NOMO-1 treated with dmso at 0.1 percent for 144 hours (cell line): ENCODE measurements around the gene MLST8.
"Not testable (repeated sequence)": the region's sequence is repeated elsewhere in the genome, so short reads cannot be mapped to it uniquely, and the experiment has no call there.

ENCODE experiments used
- DNase-seq: peaks from one replicate; lab custom pipeline; 2025; ENCODE audit not compliant: unreplicated experiment; lab: John Stamatoyannopoulos, UW

MLST8 gene

GRCh38 chr16:2190002-2190658 lies 15.1 kb upstream of the MLST8 start:
- DNase-seq = no peak

DNA sequence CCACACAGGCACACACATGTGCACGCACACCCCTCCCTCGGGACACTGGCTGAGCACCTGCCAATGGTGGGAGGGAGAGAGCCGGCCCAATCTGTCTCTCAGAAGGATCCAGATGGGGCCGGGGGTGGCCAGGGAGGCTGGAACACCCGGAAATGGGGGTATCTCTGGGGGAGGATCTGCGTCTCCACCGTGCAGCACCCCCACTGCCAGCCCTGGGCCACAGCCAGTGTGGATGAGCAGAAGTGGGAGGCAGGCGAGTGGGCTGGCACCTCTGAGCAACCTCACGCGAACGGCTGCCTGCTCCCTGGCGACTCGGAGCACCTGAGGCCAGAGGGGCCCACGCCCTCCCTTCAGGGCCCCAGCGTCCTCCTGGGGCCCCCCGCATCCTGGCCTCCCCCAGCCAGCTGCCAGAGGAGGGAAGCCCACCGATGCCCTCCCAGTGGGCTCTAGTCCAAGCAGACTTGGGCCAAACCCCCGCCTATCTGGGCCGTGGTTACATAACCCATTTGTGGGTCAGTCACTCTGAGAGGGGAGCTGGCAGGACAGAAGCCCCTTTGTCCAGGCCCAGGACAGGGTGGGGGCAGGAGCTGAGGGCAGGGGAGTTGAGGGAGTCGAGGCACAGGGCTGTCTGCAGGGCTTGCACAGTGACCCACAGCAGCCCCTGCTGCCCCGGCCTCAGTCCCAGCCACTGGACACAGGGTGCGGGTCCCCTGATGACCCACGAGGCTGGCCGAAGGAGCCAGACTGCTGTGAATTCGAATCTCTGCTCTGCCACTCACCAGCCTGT lies 14.4 kb upstream of the MLST8 start:
- no peak for DNase-seq

GRCh38 chr16:2191446-2191706 lies 13.9 kb upstream of the MLST8 start:
- DNase-seq = no peak

DNA sequence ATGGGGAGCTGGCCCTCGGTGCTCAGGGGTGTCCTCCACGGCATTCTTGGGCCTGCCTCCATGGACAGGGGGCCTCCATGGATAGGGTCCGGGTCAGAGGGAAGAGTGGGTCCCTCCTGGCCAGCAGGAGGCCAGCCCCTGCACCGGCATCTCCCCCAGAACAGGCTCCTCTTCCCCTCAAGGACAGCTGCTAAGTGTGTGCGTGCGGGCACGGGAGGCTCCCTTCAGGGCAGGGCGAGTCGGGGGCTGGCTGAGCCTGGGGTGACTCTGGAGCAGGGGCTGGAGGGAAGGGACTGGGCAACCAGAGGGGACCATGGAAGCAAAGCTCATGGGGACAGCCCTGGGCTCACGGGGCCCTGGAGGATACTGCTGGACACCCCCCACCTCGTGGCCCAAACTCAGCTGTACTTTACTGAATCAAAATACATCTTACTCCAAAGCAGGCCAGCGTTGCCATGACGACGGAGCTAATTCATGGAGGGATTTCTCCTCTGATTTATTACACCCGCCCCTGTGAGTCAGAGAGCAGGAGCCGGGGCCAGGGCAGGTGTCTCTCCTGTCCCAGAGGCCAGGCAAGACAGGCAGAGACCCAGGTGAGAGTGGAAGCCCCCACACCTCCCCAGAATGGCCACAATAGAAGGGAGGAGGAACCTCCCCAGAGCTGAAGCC lies 11.0 kb upstream of the MLST8 start:
- DNase-seq = no peak

DNA sequence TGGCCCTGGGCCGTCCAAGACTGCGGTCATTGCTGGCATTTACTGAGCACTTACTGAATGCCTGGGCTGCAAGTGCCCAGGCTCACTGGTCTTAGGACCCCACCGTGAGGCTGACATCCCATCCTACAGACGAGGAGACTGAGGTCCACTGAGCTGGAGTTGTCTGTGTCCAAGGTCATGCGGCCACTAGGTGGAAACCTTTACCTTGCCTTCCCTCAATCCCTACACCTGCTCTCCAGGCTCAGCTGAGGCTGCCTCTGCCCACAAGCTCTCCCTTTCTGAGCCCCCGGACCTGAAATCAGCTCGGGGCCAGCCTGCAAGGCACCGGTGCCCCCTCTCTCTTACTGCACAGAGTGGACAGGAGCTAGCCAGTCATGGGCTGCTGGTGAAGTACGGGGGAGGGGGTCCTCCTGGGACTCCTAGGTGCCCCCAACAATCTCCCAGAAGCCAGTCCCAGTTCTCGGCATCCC lies 10.4 kb upstream of the MLST8 start:
- DNase-seq = peak; percentile 31

- no peak for DNase-seq
Measured at GRCh38 chr16:2195322-2196161, 9.7 kb upstream of the MLST8 start.

GRCh38 chr16:2196162-2196980 lies 8.9 kb upstream of the MLST8 start, which contains the start of gene CASKIN1:
TSS of gene CASKIN1 (minus strand) at chr16:2196605. CDS start at chr16:2196432, 173 bp downstream.
- peak; percentile 11 for DNase-seq

DNA sequence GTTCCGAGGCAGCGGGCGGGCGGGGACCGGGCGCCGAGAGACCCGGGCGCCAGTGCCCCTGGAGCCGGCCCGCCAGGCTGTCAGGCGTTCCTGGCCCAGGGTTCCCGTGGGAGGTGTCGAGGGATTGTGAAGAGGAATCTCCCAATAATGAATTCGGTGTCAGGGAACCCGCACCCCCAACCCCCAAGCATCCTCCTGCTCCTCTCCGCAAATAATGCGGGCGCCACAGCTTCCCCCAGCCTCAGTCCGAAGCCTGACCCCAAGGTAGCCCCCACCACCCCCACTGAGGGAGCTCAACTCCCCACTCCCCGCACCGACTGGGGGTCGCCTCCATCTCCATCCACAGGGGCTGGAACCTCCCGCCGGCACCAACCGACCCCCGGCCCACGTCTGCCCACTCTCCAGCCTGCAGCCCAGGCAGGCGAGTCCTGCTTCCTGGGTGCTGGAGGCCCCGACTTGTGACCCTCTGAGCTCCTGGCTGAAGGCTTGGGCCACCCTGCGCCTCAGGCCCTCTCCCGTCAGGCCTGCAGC lies 8.2 kb upstream of the MLST8 start:
- DNase-seq = no peak

- DNase-seq = no peak
Measured at GRCh38 chr16:2197765-2198164, 7.5 kb upstream of the MLST8 start.

DNA sequence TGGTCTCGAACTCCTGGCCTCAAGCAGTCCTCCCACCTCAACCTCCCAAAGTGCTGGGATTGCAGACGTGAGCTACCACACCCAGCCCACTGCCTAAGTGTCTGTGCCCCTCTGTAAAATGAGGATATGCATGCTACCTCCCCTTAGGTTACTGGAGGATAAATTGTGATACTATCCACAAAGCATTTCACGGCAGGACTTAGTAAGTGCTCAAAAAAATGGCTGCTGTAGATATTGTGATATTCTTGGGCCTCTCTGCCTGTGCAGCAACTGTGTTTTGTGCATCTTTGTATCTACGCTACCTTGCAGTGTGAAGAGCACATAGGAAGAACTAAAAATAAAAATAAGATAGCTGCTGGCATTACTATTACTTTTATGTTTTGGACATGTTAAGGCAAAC lies 7.0 kb upstream of the MLST8 start:
- no peak for DNase-seq

DNA sequence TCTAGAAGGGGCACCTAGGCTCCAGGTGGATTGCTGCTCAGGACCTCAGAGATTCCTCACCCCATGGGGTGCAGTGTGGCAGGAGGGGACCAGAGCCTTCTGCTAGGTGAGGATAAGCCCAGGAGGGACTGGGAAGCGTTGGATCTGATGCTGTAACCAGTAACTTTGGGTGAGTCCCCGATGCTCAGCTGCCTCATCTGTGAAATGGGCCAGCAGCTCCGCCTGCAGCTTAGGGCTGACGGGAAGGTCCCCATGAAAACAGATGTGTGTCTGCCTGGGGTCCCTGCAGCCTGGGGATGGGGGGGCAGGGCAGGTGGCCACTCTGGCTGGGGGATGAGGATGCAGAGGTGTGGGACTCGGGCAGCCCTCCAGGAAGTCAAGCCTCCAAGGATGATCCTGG lies 6.2 kb upstream of the MLST8 start:
- no peak for DNase-seq

GRCh38 chr16:2199621-2200139 lies 5.6 kb upstream of the MLST8 start:
- no peak for DNase-seq

GRCh38 chr16:2200313-2200712 lies 4.9 kb upstream of the MLST8 start:
- no peak for DNase-seq

DNA sequence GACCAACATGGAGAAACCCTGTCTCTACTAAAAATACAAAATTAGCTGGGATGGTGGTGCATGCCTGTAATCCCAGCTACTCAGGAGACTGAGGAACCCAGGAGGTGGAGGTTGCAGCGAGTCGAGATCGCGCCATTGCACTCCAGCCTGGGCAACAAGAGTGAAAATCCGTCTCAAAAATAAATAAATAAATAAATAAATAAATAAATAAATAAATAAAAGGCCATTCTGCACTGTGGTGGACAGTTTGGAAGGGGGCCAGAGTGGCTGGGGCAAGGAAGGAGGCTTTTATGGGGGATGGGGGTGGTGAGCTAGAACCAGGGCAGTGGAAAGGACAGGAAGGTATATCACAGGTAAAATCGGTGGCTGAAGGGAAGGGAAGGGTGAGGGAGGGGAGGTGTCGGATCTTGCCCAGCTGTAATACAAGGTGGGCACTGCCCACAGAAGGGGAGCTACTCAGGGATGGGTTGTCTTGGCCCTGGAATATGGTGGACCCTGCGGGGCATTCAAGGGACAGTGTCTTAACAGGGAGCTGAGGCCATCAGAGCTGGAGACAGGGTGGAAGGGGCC lies 2.0 kb upstream of the MLST8 start:
- not testable (repeated sequence) for DNase-seq

DNA sequence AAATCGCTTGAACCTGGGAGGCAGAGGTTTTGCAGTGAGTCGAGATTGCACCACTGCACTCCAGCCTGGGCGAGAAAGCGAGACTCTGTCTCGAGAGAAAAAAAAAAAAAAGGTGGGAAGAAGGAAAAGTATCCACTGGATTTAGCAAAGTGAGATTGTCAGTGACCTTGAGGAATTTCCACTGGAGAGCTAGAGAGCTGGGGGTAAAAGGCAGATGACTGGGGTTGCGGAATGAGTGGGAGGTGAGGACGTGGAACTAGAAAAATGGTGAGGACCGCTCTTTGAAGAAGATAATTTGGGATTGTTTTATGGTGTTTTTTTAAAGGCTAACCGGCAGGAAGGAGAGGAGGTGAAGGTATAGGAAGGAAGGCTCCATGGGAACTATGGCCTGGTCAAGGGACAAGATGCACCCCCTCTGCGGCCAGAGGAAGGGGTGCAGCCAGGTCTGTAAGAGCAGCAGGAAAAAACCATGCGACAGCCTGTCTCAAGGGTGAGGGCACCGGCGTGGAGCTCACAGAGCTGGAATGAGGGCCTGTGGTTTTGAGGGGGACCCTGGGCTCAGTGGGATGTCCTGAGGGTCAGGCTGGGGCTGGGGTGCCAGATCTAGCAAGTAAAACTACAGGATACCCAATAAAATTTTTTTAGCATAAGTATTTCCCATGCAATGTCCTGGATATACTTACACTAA lies 694 bp upstream of the MLST8 start:
- DNase-seq = no peak

DNA sequence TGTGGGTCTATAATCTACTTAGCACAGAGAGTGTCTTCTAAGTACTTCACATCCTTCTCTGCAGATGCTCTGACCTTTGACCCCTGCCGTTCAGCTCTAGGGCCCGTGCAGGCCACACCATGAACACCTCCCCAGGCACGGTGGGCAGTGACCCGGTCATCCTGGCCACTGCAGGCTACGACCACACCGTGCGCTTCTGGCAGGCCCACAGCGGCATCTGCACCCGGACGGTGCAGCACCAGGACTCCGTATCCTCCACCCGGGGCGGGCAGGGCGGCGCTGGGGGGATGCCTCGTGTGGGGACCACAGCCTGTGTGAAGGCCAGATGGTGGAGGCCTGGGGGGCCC lies 686 bp downstream of the MLST8 start:
- no peak for DNase-seq

DNA sequence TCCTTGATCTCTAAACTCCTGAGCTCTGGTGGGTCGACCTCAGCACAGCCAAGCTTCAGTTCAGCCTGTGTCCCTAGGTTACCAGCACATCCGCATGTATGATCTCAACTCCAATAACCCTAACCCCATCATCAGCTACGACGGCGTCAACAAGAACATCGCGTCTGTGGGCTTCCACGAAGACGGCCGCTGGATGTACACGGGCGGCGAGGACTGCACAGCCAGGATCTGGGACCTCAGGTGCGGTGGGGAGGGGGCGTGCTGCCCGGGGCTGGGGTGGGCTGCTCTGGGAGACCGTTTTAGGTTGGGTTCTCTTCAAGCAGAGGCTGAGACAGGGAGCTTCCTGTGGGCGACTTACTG lies 1.1 kb downstream of the MLST8 start:
- DNase-seq = no peak

DNA sequence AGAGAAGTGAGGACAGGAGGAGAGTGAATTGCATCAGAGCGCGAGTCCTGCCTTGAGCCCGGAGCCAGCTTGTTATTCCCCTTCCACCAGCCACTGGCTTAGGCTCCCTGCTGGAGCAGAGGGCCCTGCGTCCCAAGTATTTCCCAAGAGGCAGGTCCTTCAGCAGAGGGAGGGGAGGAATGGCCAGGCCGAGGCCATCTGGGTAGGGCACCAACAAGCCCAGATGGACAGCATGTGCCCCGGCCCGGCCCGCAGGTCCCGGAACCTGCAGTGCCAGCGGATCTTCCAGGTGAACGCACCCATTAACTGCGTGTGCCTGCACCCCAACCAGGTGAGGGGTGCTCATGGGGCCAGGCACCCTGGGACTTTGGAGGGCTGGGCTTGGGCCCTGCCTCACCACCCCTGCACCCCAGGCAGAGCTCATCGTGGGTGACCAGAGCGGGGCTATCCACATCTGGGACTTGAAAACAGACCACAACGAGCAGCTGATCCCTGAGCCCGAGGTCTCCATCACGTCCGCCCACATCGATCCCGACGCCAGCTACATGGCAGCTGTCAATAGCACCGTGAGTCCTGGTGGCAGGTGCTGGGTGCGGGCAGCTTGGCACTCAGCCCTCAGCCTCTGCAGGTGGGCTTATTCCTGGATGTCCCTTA lies 1.7 kb downstream of the MLST8 start:
- no peak for DNase-seq

- DNase-seq = no peak
Measured at GRCh38 chr16:2207872-2208271, 2.6 kb downstream of the MLST8 start.
